NCI-H2081 treated with DMSO at 0.1 percent for 48 hours (cell line): ENCODE data around the gene MSI2.

Source experiments
- DNase-seq: peaks from one replicate; lab custom pipeline; 2025; lab: John Stamatoyannopoulos, UW

MSI2 gene

DNA sequence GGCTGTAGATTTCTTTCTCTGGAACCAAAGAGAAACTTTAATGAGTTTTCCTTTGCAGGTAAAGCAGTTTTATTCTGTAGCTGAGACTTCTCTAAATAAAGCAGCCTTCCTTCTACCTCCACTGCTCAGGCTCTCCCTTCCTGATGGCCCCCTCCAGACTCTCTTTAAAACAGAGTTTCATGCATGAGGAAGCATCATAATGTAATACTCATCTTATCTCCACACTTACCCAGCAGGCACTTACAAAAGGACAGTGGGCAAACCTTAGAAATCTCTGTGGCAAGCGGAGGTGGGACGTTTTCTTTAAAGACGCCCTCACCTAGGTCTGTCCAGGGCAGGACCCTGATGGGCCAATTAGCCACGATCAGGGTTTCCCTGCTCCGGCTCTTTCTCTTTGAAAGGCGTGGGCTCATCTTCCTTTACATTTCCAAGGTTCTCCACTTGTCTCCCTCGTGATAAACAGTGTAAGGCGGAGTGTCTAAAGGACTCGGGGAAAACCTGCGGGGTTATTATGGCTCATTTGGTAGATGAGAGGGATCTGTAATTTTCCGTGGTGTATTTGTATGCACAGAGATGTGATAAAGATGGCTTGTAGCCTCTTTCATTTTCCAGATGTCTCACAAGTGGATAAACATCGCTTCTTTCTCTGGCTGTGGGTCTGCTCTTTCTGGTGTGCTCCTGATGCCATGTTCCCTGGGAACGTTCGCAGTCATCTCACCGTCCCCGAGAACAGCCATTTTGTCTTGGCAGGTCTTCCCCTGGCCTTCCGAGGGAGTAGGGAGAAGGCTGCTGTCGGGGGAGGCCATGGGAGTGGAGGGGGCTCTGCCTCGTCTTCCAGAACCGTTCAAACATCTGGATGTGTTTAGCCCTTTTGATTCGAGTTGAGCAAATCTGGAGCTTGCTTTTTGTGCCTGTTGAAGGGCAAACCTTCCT, 249.8 kb downstream of the MSI2 start:
- DNase-seq, result no peak

DNA sequence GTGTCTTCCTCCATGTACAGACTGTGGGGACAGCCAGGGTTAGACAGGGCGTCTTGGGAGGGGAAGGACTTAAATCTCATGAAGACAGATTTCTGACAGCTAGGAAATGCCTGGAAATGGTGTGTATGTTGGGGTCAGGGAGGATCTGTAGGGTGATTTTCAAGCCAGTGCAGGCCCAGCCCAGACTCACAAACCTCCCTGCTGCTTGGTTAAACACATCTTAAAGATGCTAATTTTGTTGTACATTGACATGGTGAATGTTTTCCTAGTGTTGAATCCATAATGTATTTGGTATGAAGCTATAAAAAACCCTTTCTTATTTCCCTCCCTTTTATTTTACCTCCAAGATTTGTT, 250.4 kb downstream of the MSI2 start:
- DNase-seq, result no peak

DNA sequence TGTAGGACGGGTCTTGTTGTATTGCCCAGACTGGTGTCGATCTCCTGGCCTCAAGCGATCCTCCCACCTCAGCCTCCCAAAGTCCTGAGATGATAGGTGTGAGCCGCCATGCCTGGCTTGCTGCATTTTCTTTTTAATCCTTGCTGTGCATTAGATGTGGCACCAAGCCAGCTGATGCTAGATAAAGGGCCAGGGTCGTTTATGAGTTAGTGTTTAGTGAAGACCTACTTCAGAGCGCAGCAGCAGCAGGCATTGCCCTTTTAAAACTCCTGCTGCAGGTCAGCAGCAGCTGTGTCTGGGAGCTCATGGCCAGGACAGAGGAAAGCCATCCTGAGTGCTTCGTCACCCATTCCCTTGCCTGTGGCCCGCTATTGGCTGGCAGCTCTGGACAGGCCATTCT, 251.5 kb downstream of the MSI2 start:
- DNase-seq, result no peak

DNA sequence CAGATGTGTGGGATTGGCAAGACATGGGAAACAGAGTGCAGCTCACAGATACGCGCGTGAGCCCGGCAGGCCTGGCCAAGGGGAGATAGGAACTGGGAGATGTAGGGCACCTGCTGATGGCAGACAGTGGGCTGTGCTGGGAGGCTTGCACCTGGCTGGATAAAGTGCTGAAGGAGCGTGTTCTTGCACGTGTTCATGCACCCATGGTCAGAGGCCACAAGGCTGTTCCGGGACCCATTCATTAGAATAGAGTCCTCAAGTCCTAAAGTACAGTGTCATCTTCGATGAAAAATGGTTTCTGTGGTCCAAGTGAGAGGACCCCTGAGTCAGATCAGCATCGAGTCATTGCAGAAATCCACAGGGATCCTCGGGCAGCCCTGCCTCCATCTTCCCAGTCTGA, 252.3 kb downstream of the MSI2 start:
- no peak for DNase-seq

DNA sequence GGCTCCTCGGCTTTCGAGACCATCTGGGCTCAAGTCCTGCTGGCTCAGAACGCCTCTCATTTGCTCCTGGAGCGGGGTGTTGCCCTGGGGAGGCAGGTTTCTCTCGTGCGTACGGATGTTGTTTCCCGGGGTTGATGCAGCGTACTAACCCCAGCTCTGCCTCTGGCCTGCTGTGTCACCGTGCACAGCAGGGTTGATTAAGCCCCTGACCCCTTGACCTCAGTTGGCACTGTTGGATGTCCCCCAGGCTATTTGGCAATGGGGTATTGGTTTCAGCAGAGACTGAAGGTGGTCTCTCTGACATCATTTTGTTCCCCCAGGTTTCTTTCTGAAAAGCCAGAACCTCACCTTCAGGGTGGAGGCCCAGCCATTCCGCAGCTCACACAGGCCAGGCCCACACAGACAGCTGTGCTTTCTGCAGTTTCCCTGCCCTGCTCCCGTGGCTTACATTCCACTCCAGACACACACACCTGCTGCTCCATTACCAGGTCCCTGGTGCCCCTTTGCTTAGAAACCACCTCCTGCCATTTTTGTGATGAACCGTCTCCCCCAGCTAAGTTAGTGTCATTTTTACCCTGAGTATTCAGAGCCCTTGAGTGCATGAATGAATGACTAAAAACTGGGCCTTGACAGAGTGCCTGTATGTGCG, 255.3 kb downstream of the MSI2 start:
- no peak for DNase-seq

DNA sequence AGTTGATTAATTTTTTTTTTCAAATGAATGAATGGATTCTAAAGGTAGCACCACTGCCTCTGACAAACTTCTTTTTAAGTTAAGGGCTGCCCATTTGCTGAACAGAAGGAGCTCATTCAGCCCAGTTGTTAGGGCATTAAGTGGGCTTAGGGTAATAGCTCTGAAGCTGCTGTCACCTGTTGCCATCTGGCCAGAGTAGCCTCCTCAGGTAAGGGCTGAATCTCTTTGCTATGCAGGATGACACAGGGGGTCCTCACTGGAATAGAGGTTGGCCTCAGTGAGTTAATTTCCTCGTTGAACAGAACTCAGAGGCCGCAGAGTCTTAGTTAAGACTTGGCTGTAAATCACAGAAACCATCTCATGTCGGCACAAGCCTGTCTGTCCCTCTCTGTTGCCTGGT, 255.9 kb downstream of the MSI2 start:
- DNase-seq, result no peak

DNA sequence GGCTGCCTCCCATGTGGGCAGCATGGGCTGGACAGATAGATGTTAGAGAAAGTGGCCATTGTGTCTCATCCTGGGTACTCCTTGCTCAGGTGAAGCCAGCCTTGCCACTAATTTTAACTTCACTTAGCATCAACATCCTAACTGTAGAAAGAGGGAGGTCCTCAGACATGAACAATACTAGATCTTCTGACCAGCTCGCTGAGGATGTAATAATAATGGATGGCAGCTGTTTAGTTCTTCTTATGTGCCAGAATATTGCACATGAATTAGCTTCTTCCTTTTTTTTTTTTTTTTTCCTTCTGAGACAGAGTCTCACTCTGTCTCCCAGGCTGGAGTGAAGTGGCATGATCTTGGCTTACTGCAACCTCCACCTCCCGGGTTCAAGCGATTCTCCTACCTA, 256.4 kb downstream of the MSI2 start:
- no peak for DNase-seq

DNA sequence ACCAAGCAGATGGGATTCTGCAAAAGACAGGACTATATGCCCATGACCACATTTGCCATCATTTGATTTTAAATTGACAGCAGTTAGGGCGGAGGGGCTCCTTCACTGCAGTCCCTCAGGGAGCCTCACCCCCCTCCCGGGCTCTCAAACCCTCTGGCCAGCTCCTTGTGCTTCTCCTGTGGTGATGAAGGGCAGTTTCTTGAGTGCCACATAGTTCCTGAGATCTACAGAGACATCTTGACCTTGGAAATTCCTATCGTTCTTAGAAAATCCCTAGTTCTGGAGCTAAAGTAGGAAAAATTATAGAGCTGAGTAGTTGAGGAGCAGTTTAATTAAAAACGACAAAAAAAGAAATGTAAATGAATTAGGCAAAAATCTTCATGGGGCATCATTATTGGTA, 257.2 kb downstream of the MSI2 start:
- no peak for DNase-seq

DNA sequence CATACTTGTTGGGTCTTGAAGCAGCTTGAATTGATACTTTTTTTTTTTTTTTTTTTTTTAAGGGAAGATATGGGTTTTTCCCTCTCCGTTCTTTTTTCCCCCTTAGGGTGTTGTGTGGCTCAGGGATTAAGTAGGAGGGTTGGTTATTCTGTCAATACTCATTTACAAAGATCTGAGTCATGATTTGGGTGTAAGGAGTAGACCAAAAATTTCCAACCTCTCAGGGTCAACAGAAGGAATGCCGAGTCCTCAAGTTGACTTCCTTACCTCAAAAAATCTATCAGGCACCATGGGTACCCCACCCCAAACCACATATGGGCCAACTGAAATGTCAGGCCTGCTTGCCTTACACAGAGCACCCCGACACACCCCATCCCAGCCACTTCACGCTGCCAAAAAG, 258.3 kb downstream of the MSI2 start:
- DNase-seq, result no peak

DNA sequence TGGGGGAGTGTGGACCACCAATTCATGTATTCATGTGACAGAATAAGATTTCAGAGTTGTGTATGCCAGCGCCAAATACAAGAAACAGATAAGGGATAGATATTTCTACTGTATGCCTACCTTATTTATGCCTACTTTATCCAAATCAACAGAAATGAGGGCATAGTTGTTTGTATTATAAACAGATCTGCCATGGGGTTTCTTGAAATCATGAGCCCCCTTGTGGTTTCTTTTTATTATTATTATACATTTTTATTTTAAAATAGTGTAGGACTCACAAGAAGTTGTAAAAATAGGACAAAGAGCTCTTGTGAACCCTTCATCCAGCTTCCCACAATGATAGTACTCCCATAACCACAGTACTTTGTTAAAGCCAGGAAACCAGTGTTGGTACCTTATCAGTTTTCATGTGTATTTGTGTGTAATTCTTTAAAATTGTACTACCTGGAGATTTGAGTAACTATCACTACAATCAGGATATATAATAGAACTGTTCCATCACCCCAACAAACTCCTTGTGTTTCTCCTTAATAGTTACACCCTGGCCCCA, 259.4 kb downstream of the MSI2 start:
- DNase-seq, result no peak

DNA sequence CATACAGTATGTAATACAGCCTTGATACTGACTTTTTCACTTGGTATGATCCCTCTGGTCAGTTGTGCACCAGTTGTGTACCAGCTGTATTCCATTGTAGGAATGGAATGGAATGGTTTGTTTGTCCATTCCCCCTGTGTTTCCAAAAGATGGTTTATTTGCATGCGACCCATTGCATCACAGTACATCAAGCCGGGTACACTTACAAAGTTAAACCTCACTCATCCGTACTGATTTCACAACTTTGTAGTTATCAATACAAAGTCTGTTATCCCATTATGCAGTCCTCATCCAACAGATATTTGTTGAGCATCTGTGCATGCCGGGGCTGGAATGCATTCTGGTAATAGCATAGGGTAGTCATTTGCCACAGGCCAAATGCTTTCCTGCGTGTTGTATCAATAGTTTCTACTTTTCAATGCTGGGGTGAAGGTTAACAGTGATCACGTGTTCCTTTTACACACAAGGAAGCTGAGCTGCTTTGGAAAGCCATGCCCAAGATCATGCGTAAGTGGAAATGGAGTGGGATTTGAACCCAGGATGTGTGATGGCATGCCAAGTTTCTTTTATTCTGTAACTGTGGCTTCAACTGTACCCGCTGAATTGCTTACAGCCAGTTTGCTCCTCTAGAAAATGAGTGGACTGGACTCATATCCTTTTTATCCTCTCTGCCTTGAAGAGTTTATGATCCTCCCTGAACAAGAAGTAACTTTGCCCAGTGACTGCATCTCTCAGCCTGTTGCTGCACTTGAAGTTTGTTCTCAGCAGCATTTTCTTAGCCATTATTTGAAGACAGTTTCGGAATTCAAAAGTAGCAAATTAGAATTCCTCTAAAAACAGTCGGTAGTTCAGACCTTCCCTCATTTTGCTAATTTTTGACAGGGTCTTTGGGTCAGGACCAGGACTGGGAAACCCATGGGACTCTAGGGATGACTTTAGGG, 260.2 kb downstream of the MSI2 start:
- DNase-seq, result no peak

DNA sequence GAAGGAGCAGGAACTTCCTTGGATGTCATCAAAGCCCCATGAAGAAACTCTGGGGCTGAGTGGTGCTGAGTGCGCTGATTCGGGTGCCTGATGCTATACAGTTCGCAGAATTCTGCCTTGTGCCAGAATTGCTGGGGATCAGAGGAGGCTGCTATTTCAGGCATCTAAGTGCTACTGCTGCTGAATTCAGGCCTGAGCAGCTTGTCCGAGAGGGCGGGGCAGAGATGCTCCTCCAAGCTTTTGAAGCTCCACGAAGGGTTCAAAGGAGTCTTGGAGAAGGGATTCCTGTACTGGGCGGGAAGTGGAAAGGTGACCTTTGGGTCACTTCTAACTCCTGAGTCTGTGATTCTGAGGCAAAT, 260.9 kb downstream of the MSI2 start:
- DNase-seq, result no peak

DNA sequence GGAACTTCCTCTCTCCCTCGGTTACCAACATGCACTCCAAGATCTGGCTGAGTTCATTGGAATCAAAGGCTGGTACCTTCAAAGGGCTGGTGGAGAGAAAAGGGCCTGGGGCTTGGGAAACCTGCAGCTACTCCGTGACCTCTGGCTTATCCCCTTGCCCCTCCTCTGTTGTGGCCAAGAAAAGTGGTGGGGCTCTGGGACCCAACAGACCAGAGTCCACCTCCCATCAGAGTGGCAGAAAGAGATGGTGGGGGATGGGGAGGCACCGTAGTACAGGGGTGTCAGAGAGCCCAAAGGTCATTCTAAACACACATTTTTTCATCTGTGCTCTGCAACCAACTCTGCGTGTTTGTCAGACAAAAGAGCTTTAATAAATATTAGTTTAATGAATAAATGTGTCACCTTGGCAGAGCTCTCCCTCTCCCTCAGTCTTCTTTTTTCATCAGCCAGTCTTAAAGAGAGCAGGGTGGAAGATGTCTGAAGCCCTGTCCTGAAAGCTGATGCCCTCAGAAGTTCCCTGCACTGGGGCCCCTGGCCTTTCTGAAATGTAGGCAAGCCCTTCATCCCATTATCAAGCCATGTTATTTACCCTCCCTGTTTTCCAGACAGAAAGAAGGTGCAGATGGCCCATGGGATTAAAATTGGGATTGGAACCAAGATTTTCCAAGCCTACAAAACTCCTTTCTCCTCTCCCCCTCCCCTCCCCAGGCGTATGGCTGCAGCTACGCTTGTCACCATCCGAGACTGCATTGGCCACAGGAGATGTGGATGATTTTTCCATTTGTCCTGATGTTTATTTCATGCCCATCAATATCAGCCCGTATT, 261.5 kb downstream of the MSI2 start:
- no peak for DNase-seq

DNA sequence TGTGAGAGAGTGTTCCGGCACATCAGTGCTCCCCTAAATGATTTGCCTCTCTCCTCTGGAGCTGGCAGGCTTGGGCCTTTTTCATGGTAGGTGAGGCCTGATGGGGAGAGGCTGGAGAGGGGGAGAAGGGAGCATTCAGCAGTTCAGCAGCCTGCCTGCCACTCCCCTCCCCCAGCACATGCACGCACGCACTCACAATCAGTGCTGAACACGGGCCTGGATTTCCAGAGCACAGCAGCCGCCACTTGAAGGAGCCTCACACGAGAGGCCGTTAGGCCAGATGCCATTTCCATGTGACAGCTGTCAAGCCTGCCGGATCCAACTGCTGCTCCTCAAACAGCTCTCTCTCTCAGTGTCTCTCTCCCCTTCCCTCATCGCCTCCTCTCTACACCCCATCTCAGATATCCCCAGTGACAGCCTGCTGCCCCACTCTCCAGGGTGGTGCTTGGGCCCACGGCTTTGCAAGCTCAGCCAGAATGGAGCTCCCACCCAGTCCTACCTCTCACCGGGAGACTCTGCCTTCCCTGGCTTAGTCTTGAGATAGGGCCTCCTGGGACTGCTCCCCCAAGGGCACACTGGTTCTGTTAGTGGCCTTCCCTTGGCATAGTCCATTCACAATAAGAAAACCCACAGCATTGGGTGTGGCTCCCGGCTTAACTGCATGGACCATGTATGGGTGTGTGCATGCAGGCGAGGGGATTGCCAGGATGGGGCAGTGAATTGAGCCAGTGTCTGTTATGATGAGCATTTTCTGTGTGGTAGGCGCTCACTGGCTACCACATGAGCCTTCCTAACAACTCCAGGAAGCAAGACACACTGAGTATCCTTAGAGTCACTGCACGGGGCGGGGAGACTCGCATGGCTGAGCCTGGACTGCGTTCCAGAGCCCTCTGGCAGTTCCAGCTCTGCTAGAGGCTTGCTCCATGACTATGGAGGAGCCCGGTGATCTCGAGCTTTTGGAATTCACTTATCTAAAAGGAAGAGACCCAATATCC, 262.6 kb downstream of the MSI2 start:
- DNase-seq, result no peak

DNA sequence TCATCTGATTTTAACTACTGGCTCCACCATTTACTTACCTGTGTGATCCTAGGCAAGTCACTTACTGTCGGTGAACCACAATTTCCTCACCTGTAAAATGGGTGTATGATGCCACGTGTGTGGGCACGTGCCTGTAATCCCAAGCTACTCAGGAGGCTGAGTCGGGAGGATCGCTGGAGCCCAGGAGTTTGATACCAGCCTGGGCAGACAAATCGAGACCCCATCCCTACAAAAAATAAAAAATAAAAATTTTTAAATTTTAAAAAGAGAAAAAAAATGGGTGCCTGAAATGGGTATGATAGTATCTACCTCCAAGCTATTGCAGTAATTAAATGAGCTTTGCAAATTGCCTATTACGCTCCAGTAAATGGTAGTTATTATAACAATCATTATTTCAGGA, 263.5 kb downstream of the MSI2 start:
- DNase-seq, result no peak

DNA sequence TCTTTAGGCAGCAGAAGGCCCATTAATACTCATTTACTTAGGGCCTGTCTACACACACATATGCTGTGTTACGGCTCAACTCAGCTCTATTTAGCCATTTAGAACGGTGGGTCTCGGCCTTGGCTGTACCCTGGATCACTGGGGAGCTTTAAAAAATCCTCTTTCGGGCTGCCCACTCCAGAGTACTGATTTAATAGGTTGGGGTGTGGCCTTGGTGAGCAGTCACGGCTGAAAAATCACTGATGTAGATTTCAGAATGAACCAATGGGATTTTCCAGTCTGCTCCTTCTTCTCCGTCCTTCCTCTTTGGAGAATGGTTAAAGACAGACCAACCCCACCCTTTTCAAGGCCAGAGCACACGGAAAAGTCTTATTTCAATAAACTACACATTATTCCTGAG, 265.3 kb downstream of the MSI2 start:
- no peak for DNase-seq

DNA sequence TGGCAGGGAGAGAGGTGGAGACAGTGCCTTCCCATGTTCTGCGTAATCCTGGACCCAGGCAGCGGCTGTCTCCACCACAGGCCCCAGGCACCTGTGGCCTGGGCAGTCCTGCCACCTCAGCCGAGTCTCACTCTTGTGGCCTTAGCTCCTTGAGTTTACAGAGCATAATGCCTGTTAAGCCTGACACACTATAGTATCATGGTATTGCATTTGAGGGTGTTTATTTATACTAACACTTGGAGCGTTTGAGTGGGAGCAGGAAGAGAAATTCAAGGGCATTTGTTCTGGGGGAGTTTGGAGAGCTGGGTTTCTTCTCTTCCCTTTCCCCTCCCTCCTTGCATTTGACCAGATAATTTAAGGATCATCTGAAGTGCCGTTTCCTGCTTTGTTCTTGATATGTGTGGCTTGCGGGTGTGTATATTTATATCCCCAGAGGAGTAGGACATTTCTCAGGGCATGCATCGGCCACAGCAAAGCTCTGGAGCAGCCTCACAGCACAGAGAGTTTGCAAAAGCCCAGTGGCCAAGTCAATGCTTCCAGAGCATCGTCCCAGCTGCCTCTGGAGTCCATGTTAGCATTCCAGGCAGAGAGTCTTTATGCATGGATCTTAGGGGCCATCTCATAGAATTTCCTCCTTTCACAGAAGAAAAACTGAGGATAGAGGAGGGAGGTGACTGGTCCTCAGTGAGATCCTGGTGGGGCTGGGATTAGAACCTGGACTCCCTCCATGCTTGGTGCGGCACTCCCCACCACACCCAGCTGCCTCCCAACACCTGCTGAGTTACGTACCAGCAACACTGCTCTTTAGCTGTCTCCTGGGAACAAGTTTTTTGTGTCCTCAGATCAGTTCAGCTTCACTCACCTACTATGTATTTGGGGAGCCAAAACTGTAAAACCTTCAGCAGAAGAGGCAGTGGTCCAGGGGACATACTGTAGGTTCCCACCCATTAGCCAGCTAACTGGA, 266.0 kb downstream of the MSI2 start:
- DNase-seq, result no peak

DNA sequence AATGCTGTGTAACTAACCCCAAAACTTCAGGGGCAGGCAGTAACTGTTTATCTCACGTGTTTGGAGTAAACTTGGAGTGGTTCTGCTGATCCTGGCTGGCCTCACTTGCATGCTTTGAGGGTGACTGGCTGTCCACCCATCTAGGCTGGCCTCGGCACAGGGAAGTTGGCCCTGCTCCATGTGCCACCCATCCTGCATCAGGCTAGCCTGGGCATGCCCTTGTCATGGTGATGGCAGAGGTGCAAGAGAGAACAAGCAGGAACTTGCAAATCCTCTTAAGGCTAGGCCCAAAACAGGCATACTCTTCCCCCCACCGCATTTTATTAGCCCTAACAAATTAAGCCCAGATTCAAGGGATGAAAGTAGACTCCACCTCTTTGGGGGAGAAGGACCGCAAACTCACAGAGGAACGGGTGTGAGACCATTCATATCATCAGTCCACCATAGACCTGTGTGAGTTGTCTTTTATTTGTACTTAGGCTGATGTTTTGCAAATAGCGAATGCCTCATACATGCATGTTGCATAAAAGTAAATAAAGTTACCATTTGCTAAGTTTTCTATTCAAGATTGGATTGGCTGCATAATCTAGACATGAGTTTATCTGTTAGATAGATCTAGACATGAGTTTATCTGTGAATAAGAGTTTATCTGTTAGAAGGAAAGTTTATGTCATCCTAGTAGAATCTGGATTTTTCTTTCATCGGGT, 267.8 kb downstream of the MSI2 start:
- DNase-seq, result no peak
